Cardiac fibroblast (primary cell): ENCODE results near the gene ERG.

ENCODE experiments used
- DNase-seq, 2 donors: peaks; one replicate each; pipeline versions ENCODE4 v3.0.0 to v3.0.0-alpha.2; 2010; ENCODE audit warnings: low read depth in 2 of 2
- H3K4me3 ChIP-seq, 2 donors: replicated peaks in 1 of 2; 1 replicate in 1 of 2; 2 replicates in 1 of 2; pipeline ENCODE4 v1.5.1; 2011; ENCODE audit warnings: low read depth in 2 of 2, low read length in 2 of 2, mild to moderate bottlenecking in 2 of 2, moderate library complexity in 1 of 2
- CTCF ChIP-seq: IDR thresholded peaks from one replicate; pipeline ENCODE4 v1.5.1; 2011; ENCODE audit warnings: low read depth, mild to moderate bottlenecking, low read length, inconsistent platforms

Gene ERG

GRCh38 chr21:38494251-38494642 lies 4.0 kb downstream of the ERG start:
- DNase-seq = no peak
- no peak overlapping the region for H3K4me3 ChIP-seq
- TF ChIP-seq CTCF = no peak

DNA sequence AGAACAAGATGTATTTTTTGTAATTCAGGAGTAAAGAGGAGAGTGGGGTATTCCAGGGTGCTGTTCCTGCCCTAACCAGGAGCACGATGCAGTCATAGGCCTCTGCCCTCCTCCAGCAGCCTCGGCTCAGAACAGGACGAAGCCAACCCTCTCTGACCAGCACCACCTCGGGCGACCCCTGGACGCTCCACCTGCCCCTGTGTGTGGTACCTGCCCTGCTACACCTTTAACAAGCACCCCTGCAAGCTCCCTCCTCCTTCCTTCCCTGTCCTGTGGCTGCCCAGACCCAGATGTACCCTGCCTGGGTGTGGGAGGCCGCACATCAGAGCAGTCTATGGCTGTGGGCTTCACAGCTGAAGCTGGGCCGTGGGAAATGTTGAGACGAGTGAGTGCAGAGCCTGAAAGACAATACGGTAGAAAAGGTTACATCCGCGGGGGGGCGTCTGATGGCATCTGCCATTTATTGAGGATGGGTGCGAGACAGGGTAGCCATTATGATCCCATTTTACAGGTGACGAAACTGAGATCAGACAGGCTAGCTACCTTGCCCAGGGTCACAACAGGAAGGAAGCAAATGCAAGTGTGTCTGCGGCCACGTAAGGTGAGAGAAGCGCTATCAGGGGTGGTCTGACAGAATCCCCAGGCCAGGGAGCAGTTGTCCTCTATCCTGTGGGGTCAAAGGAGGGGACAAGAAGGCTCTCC lies 4.6 kb downstream of the ERG start:
- no peak overlapping the region for H3K4me3 ChIP-seq
- TF ChIP-seq CTCF = no peak
- DNase-seq = no peak

DNA sequence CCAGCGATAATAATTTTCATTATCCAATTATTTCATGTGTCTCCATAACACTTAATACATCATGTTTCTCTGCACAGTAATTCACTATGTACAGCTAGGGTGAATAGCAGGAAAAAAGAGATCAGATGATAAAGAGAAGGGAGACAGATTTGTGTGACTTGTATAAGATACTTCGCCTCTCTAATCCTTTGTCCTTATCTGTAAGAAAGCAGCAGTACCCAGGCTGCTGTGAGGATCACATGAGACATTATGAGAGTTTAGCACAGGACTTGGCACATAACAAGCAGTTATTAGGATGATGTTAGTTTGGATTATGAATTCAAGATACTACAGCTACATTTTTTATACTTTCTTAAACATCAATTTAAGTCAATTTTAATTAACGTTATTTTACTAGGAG lies 6.3 kb downstream of the ERG start:
- no peak for TF ChIP-seq CTCF
- DNase-seq = no peak
- no peak overlapping the region for H3K4me3 ChIP-seq

DNA sequence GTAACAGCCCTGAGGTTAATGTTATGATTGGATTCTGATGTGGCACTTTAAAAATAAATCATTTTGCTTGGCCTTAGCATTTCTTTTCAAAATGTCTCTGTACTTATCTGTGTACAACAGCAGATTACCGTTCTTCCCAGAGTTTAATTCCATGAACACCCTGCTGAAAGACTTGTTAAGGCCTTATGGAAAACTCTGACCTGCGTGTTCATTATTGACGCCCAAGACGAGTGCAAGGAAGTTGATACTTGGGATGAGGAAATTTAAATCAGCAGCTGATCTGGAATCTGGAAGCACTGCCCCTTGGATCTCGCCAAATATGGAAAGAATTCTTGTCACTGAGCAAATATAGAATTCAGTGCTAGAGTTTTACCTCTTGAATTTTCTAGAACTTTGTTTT lies 6.7 kb downstream of the ERG start:
- no peak overlapping the region for H3K4me3 ChIP-seq
- TF ChIP-seq CTCF = no peak
- peak in 1 of 2 donors; percentile 22 for DNase-seq

- no peak for TF ChIP-seq CTCF
- no peak for DNase-seq
Observed at GRCh38 chr21:38490411-38491020, 7.8 kb downstream of the ERG start.

GRCh38 chr21:38489729-38490128 lies 8.5 kb downstream of the ERG start:
- DNase-seq = no peak
- no peak for TF ChIP-seq CTCF
- H3K4me3 ChIP-seq = no peak overlapping the region

More at GRCh38 chr21:38490411-38491020, 7.8 kb downstream of the ERG start:
- H3K4me3 ChIP-seq = no peak overlapping the region
